Heart left ventricle (tissue), 13 donors: Measurements from ENCODE around the gene PRSS22.

Source experiments
- CTCF ChIP-seq, 12 donors: fragments of 200-600 bp; sonication (generic) in 4 of 12; IDR thresholded peaks; one replicate each; pipeline versions ENCODE4 v1.5.0 to v1.8.0; 2018 to 2022; ENCODE audit warnings: antibody characterized with exemption in 12 of 12, mild to moderate bottlenecking in 5 of 12
- POLR2A ChIP-seq, 2 donors: fragments of 450-650 bp; IDR thresholded peaks; one replicate each; pipeline ENCODE4 v1.6.1; 2017; ENCODE audit warnings: antibody characterized with exemption in 2 of 2, mild to moderate bottlenecking in 2 of 2, moderate library complexity in 2 of 2
- donor health status: ischemic (EF 13 %, LVEDD 7.1; RV severe dilation, severe dysfunction).
- donor health status: DM: no; HTN: yes; CAD: no.
- donor health status: DM: no; HTN: no; CAD: no.
- donor health status: ischemic (EF 25% LVEDD 6.9; RV normal size, moderate dysfunction).
- donor health status: ischemic (EF 25% LVEDD 5.7; RV mildly dilated, moderate dysfunction).
- donor health status: ischemic (EF 35%, LVEDD 5.7; RV mildly dilated, moderate dysfunction).
- donor health status: nonischemic (EF 11% LVEDD 7.7; RV severe dilation, severe dysfunction).
- donor health status: DM: yes; HTN: yes; CAD: no.
- donor health status: PGD.
- donor health status: ischemic (EF 29% LVEDD 5.4; RV normal size, mild dysfunction).
- donor health status: nonischemic (EF 23%, LVEDD 6.1; RV moderate dilation, normal function).

GRCh38 chr16:2836646-2837508 lies 21.1 kb downstream of the PRSS22 start:
- no peak for TF ChIP-seq CTCF (IDR thresholded peaks at IDR 0.05)
- no peak for TF ChIP-seq POLR2A (IDR thresholded peaks at IDR 0.05)
